ENCODE data around the gene PMF1.

The PMF1 gene

DNA sequence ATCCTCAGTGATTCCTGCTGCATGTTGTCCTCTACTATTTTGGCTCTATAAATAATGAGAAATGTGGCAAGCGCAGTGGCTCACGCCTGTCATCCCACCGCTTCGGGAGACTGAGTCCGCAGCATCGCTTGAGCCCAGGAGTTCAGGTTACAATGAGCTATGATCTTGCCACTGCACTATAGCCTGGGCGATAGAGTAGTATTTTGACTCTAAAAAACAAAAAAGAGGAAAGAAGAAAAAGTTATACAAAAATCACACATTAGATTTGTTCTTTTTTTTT lies 19.7 kb upstream of the PMF1 start:
- TF ChIP-seq, protein P1, sequence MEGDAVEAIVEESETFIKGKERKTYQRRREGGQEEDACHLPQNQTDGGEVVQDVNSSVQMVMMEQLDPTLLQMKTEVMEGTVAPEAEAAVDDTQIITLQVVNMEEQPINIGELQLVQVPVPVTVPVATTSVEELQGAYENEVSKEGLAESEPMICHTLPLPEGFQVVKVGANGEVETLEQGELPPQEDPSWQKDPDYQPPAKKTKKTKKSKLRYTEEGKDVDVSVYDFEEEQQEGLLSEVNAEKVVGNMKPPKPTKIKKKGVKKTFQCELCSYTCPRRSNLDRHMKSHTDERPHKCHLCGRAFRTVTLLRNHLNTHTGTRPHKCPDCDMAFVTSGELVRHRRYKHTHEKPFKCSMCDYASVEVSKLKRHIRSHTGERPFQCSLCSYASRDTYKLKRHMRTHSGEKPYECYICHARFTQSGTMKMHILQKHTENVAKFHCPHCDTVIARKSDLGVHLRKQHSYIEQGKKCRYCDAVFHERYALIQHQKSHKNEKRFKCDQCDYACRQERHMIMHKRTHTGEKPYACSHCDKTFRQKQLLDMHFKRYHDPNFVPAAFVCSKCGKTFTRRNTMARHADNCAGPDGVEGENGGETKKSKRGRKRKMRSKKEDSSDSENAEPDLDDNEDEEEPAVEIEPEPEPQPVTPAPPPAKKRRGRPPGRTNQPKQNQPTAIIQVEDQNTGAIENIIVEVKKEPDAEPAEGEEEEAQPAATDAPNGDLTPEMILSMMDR (IDR thresholded peaks at IDR 0.05; ENCODE audit: low read length, missing control alignments): no peak
- no peak for DNase-seq (ENCODE audit: low read depth)
- H3K4me3 ChIP-seq (replicated peaks; ENCODE audit: low read depth, low read length): peak overlapping the region; percentile 82

DNA sequence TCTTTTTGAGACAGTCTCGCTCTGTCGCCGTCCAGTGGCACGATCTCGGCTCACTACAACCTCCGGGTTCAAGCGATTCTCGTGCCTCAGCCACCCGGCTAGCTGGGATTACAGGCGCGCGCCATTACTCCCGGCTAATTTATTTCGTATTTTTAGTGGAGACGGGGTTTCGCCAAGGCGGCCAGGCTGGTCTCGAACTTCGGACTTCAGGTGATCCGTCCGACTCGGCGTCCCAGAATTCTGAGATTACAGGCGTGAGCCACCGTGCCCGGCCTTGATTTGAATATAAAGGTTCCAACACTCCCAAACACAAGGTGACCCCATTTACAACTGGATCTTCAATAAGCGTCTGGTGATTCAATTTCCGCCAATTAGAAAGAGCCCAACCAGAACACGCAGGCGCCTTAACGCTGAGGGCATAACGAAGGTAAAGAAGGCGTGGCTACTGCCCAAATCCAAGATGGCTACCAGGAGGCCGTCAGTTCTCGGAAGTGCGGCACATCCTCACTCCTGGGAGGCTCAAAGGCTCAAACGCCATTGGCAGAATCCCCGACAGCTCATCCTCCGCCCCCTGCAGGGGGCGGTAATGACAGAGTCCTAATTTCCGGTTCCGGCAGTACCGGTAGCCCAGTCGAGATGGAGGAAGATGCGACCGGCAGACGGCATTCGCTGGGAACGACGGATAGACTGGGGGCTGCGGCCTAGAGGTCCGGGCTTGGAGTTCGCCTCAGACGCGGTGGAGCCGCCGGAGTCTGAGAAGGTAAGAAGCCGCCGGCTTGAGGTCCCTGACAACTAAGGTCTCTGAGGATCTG lies 19.1 kb upstream of the PMF1 start, which contains the start of gene SLC25A44:
Gene SLC25A44, plus strand, starts transcription at position 617 of the 812 bp plus-strand sequence. CDS start 5,744 bp downstream, outside the sequence.
- TF ChIP-seq, protein P1 (IDR thresholded peaks at IDR 0.05; ENCODE audit: low read length, missing control alignments): peak; percentile 46
- peak within 1 kb of the TSS; percentile 82 for H3K4me3 ChIP-seq (replicated peaks; ENCODE audit: low read depth, low read length)
- peak; percentile 100 for DNase-seq (ENCODE audit: low read depth)

DNA sequence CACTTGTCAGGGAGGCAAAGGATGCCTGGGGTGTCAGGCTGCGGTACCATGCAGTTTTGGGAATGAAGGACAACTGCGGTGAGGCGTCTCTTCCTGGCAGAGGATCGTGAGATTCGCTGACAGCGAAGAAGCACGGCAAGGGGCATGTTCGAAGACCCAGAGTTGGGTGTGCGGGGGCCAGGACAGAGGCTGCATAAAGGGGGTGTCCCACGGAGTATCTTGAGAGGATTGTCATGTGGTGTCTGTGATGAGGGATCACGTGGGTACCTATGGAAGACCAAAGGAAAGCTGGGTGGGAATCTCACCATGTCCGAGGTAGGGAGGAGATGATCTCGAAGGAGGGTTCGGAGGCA lies 18.5 kb upstream of the PMF1 start:
- no peak for DNase-seq (ENCODE audit: low read depth)
- TF ChIP-seq, protein P1 (IDR thresholded peaks at IDR 0.05; ENCODE audit: low read length, missing control alignments): no peak
- peak overlapping the region; percentile 82 for H3K4me3 ChIP-seq (replicated peaks; ENCODE audit: low read depth, low read length)

DNA sequence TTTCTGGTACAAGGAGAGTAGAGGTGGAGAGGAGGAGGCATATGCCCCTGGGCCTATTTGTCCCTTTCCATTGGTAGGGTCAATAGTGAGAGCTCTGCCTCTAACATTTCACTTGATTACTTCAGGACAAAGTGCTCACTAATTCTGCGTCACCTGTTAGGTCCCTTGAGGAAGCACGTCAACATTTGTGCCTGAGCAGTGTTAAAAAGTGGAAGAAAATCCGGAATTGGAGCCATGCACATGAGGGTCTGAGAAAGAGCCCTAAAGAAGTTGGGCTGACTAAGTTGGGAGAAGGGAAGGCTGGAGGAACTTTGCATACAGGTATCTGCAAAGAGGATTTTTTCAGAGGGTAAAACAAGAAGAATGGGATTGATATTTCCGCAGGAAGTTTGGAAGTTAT lies 17.0 kb upstream of the PMF1 start:
- TF ChIP-seq, protein P1 (IDR thresholded peaks at IDR 0.05; ENCODE audit: low read length, missing control alignments): no peak
- no peak for DNase-seq (ENCODE audit: low read depth)
- H3K4me3 ChIP-seq (replicated peaks; ENCODE audit: low read depth, low read length): no peak overlapping the region

DNA sequence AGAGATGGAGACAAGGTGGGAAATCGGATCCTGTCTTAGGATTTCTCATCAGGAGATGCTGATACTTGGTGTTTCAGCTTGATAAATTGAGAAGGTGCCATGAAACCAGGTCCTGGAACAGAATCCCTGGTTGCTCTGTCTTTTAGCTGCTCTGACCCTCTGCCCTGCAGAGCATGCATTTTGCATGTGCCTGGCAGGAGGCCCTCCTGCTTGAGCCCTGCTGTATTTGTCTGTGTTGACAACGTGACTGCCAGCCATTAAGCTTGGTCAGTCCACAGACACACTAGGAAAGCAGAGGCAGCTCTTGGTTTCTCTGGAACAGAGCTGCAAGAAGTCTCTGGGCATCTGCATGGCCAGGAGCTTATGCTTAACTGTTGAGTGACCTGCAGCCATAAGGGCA lies 16.4 kb upstream of the PMF1 start:
- no peak overlapping the region for H3K4me3 ChIP-seq (replicated peaks; ENCODE audit: low read depth, low read length)
- TF ChIP-seq, protein P1 (IDR thresholded peaks at IDR 0.05; ENCODE audit: low read length, missing control alignments): no peak
- no peak for DNase-seq (ENCODE audit: low read depth)

DNA sequence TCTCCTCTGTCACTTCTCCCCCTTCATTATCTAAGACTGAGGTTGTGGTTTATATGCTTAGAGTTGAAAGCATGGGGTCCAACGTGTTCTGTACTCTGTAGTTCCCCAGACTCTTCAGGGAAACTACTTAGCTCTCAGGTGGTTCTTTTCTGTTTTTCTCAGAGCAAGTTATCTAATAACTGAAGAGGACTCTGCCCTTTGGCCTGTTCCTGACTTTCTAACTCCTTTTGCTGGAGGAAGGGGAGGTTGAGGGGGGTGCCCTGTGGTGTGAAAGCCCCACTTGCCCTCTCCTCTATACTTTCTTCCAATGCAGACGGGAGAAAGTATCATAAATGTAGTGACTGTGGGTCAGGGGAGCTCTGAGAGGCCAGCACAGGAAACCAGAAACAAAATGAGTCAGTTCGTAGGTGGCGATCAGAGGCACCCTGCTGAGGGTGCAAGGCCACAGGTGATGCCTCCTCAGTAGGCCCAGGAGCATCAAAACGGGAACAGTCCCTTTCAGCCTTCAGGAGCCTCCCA lies 13.9 kb upstream of the PMF1 start:
- DNase-seq (ENCODE audit: low read depth): no peak
- TF ChIP-seq, protein P1 (IDR thresholded peaks at IDR 0.05; ENCODE audit: low read length, missing control alignments): no peak
- no peak overlapping the region for H3K4me3 ChIP-seq (replicated peaks; ENCODE audit: low read depth, low read length)

DNA sequence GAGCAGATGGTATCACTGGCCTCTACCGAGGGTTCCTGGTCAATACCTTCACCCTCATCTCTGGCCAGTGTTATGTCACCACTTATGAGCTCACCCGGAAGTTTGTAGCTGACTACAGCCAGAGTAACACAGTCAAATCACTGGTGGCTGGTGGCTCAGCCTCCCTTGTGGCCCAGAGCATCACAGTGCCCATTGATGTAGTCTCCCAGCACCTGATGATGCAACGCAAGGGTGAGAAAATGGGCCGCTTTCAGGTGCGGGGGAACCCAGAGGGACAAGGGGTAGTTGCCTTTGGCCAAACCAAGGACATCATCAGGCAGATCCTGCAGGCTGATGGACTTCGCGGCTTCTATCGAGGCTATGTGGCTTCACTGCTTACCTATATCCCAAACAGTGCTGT lies 12.8 kb upstream of the PMF1 start:
- no peak for DNase-seq (ENCODE audit: low read depth)
- H3K4me3 ChIP-seq (replicated peaks; ENCODE audit: low read depth, low read length): no peak overlapping the region
- TF ChIP-seq, protein P1 (IDR thresholded peaks at IDR 0.05; ENCODE audit: low read length, missing control alignments): no peak

Measured in fibroblast of pulmonary artery (primary cell).